HepG2 (cell line): Measurements from ENCODE around the gene SOX13. TPM values are rescaled to one million over a fixed set of nuclear protein-coding genes. Genes with fewer than 3 reads are reported as not detected.

Experiments
- ATAC-seq: fragments of 200-7000 bp; cut with Tn5 transposase; 3 replicates; pipeline ENCODE4 v1.9.1; 2020; ENCODE audit warnings: mild to moderate bottlenecking, moderate library complexity
- BruUV-seq: library from RNA; stranded (reverse); fragments of 400-500 nt; replicated peaks from 2 replicates; lab custom pipeline; 2021; lab: Mats Ljungman, UMichigan
- CTCF ChIA-PET: fragments of 300-600 bp; formaldehyde crosslinking; extraction: SDS; loops from one replicate; lab custom pipeline; 2021; ENCODE audit warnings: low total read pairs, inconsistent platforms, low intra/inter-chr PET ratio; lab: Yijun Ruan, JAX
- POLR2A ChIA-PET: fragments of 350-600 bp; sonication (Branson Sonifier 250); formaldehyde crosslinking; loops from one replicate; lab custom pipeline; 2020; ENCODE audit warnings: antibody characterized with exemption, inconsistent platforms; lab: Yijun Ruan, JAX
- DNase-seq: peaks from one replicate; pipeline ENCODE4 v3.0.0-alpha.2; 2015; ENCODE audit warnings: low spot score
- FAIRE-seq: peaks from 3 replicates; lab custom pipeline; 2011; peaks lifted over from hg19 to GRCh38; lab: Jason Lieb, UNC
- H2AFZ ChIP-seq: one replicate; pipeline ENCODE4 v1.6.1; 2011; ENCODE audit warnings: low read length, inconsistent platforms
- H3K27ac ChIP-seq: fragments of 300-600 bp; 3 replicates; pipeline ENCODE4 v1.8.0; 2011; ENCODE audit warnings: mixed run types, mild to moderate bottlenecking, mixed read lengths, low read length, inconsistent platforms; ENCODE audit not compliant: insufficient read depth; ENCODE audit errors: extremely low read length
- H3K27me3 ChIP-seq, 2 experiments: fragments of 200-600 bp in 1 of 2; 2 replicates in 1 of 2; 3 replicates in 1 of 2; pipeline versions ENCODE4 v1.6.0 to v1.8.0; 2011; ENCODE audit warnings: low read length in 2 of 2, mild to moderate bottlenecking in 2 of 2, moderate library complexity in 2 of 2, inconsistent platforms in 1 of 2; ENCODE audit not compliant: insufficient read depth in 2 of 2, control insufficient read depth in 1 of 2
- H3K36me3 ChIP-seq, 2 experiments: fragments of 200-600 bp in 1 of 2; replicated peaks in 1 of 2; 2 replicates in 1 of 2; 3 replicates in 1 of 2; pipeline versions ENCODE4 v1.5.1 to v1.8.0; 2011; ENCODE audit warnings: low read length in 2 of 2, inconsistent platforms in 1 of 2; ENCODE audit not compliant: insufficient read depth in 2 of 2, control insufficient read depth in 1 of 2
- H3K4me1 ChIP-seq: 2 replicates; pipeline ENCODE4 v1.5.1; 2012; ENCODE audit warnings: low read length, inconsistent platforms; ENCODE audit not compliant: insufficient read depth
- H3K4me2 ChIP-seq: 2 replicates; pipeline ENCODE4 v1.6.0; 2011; ENCODE audit warnings: low read depth, low read length, inconsistent platforms
- H3K4me3 ChIP-seq, 3 experiments: fragments of 200-600 bp in 1 of 3; sonication (generic), shearing (Covaris generic) in 1 of 3; replicated peaks in 1 of 3; 2 replicates each; pipeline ENCODE4 v1.5.1; 2011 to 2016; ENCODE audit warnings: low read length in 3 of 3, inconsistent platforms in 2 of 3, low read depth in 2 of 3, mild to moderate bottlenecking in 2 of 3, control low read depth in 1 of 3, mixed read lengths in 1 of 3; ENCODE audit not compliant: insufficient read depth in 1 of 3
- H3K79me2 ChIP-seq: one replicate; pipeline ENCODE4 v1.6.1; 2011; ENCODE audit warnings: low read length, inconsistent platforms; ENCODE audit not compliant: insufficient read depth
- H3K9ac ChIP-seq: 2 replicates; pipeline ENCODE4 v1.6.0; 2011; ENCODE audit warnings: mild to moderate bottlenecking, low read depth, low read length, inconsistent platforms; ENCODE audit not compliant: insufficient read depth
- H3K9me3 ChIP-seq: 2 replicates; pipeline ENCODE4 v1.5.1; 2012; ENCODE audit warnings: mild to moderate bottlenecking, low read length
- H4K20me1 ChIP-seq: 2 replicates; pipeline ENCODE4 v1.6.0; 2011; ENCODE audit warnings: inconsistent platforms, mild to moderate bottlenecking, low read length, moderate library complexity; ENCODE audit not compliant: insufficient read depth
- ATM ChIP-seq: fragments of 450-650 bp; IDR thresholded peaks from 2 replicates; pipeline ENCODE4 v1.7.1; 2017; ENCODE audit warnings: mild to moderate bottlenecking, borderline replicate concordance
- HDAC6 ChIP-seq: fragments of 200-600 bp; sonication (generic); IDR thresholded peaks from 2 replicates; pipeline ENCODE4 v1.7.0; 2017; ENCODE audit warnings: mild to moderate bottlenecking, antibody characterized with exemption, low read length, low read depth
- HNRNPUL1 ChIP-seq: fragments of 200-400 bp; formaldehyde crosslinking; IDR thresholded peaks from 2 replicates; pipeline ENCODE4 v1.6.1; 2017; ENCODE audit warnings: low read depth, mild to moderate bottlenecking, low read length, moderate library complexity
- ZNF101 ChIP-seq: sonication (generic); formaldehyde crosslinking; IDR thresholded peaks from 2 replicates; pipeline ENCODE4 v1.4.0; 2020; ENCODE audit warnings: mild to moderate bottlenecking, low read depth, missing genetic modification reagents, borderline replicate concordance
- ZSCAN29 ChIP-seq: sonication (generic); formaldehyde crosslinking; conservative IDR thresholded peaks from 2 replicates; pipeline ENCODE4 v1.4.0; 2020; ENCODE audit warnings: mild to moderate bottlenecking, missing genetic modification reagents
- WGBS: methylation state at CpG from one replicate; pipeline ENCODE4 v1.1.6; 2017; ENCODE audit warnings: low lambda C conversion rate; 5-methylcytosine and 5-hydroxymethylcytosine counted together
- in situ Hi-C: cut with HindIII; loops from 2 replicates; pipeline ENCODE4 v1.10.0; 2017; ENCODE audit warnings: low pct_unique_long_range_greater_than_20kb; ENCODE audit not compliant: extremely low pct_ligation_motif_present
- intact Hi-C: fragments of 100-400 bp; cut with micrococcal nuclease; formaldehyde crosslinking; loops from one replicate; pipeline ENCODE4 v1.10.0; 2022; ENCODE audit not compliant: unreplicated experiment
- polyA plus RNA-seq, 8 experiments: library from polyadenylated mRNA; depleted of rRNA in 3 of 8; stranded (reverse) in 7 of 8; unstranded in 1 of 8; fragments of >200 nt; fragmentation: Illumina TruSeq in 4 of 8; extraction: Trizol in 4 of 8; gene quantifications; 2 replicates each; pipeline versions ENCODE4 v1.2.1 to v1.2.3, GENCODE V29; 2011 to 2016; ENCODE audit warnings: low read depth in 4 of 8, missing spikeins in 1 of 8, mixed read lengths in 1 of 8; ENCODE audit not compliant: insufficient read depth in 1 of 8
- total RNA-seq, 5 experiments: library from RNA; depleted of rRNA; stranded (reverse); fragments of >200 nt; fragmentation: Illumina TruSeq; extraction: Trizol; gene quantifications; 2 replicates each; pipeline ENCODE4 v1.2.3, GENCODE V29; 2016; ENCODE audit warnings: low read depth in 1 of 5
- TF ChIP-seq, protein P1 (sequence below): sonication (generic); formaldehyde crosslinking; IDR thresholded peaks from 2 replicates; pipeline ENCODE4 v1.5.1; 2020; ENCODE audit warnings: mild to moderate bottlenecking, missing genetic modification reagents
- TF ChIP-seq, protein P2 (sequence below): sonication (generic); formaldehyde crosslinking; IDR thresholded peaks from 2 replicates; pipeline ENCODE4 v1.4.0; 2020; ENCODE audit warnings: mild to moderate bottlenecking, missing genetic modification reagents
- TF ChIP-seq, protein P3 (sequence below): IDR thresholded peaks from 2 replicates; pipeline ENCODE4 v1.4.0; 2020; ENCODE audit warnings: mild to moderate bottlenecking, missing genetic modification reagents

The SOX13 gene
- total and polyA plus RNA-seq, 2 of the 13 experiments (the other 11 are each of a cell fraction or from before 2014, with no cell fraction given) = 13.3 to 15.8 TPM

- Histone ChIP-seq H2AFZ (no peak overlapping the region), H3K27ac (no peak overlapping the region), H4K20me1 (no peaks in the 10 kb centered on the region), H3K79me2 (no peaks in the 10 kb centered on the region), H3K9ac (no peak overlapping the region), H3K9me3 (peaks cover 25% of the 10 kb centered on the region), H3K4me3 (no peak overlapping the region), H3K4me2 (no peak overlapping the region), H3K27me3 (peaks cover 0 to 8% of the 10 kb centered on the region in 2 experiments; a peak in 1 of 5 replicates), H3K36me3 (no peaks in the 10 kb centered on the region), H3K4me1 (peaks cover 24% of the 10 kb centered on the region)
- WGBS = 53% methylated on average over 4 of the region's 4 CpGs
- POLR2A ChIA-PET = no interaction called here
- ATAC-seq (no peak), FAIRE-seq (no peak), DNase-seq (no peak)
- CTCF ChIA-PET = no interaction called here
- in situ Hi-C loops (no loop called here), intact Hi-C loops (no loop called here)
- TF ChIP-seq, protein P1, sequence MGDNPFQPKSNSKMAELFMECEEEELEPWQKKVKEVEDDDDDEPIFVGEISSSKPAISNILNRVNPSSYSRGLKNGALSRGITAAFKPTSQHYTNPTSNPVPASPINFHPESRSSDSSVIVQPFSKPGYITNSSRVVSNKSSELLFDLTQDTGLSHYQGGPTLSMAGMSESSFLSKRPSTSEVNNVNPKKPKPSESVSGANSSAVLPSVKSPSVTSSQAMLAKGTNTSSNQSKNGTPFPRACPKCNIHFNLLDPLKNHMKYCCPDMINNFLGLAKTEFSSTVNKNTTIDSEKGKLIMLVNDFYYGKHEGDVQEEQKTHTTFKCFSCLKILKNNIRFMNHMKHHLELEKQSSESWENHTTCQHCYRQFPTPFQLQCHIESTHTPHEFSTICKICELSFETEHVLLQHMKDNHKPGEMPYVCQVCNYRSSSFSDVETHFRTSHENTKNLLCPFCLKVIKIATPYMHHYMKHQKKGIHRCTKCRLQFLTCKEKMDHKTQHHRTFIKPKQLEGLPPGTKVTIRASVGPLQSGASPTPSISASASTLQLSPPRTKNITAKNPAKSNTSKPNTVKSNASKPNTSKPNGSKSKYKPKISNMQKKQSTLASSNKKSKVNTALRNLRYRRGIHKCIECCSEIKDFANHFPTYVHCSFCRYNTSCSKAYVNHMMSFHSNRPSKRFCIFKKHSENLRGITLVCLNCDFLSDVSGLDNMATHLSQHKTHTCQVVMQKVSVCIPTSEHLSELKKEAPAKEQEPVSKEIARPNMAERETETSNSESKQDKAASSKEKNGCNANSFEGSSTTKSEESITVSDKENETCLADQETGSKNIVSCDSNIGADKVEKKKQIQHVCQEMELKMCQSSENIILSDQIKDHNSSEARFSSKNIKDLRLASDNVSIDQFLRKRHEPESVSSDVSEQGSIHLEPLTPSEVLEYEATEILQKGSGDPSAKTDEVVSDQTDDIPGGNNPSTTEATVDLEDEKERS (CRISPR knock-in tag) = 0 out of 2 replicates have a peak, but pooled peaks have one; percentile 50
- TF ChIP-seq HNRNPUL1 = no peak
- peak; percentile 100 for TF ChIP-seq ZNF101 (CRISPR knock-in tag)
- no TSS peak for BruUV-seq
These were observed 96.9 kb downstream of the SOX13 start for GRCh38 chr1:204169858-204170257.

GRCh38 chr1:204170494-204171155 is 97.7 kb downstream of the SOX13 start:
- no peak overlapping the region for H3K4me3 ChIP-seq
- DNase-seq (no peak), ATAC-seq (no peak), FAIRE-seq (no peak)
- no peak overlapping the region for H3K27ac ChIP-seq
- H3K27me3 ChIP-seq = peaks cover 0 to 5% of the 10 kb centered on the region in 2 experiments; a peak in 1 of 5 replicates
- no TSS peak for BruUV-seq
- intact Hi-C loops (no loop called here), in situ Hi-C loops (no loop called here)
- peaks cover 24% of the 10 kb centered on the region for H3K4me1 ChIP-seq
- H3K36me3 ChIP-seq = no peaks in the 10 kb centered on the region
- H3K9ac ChIP-seq = no peak overlapping the region
- CTCF ChIA-PET = no interaction called here
- no peaks in the 10 kb centered on the region for H4K20me1 ChIP-seq
- H3K9me3 ChIP-seq = peaks cover 25% of the 10 kb centered on the region
- 54% methylated on average over 3 of the region's 3 CpGs for WGBS
- H3K4me2 ChIP-seq = no peak overlapping the region
- POLR2A ChIA-PET = no interaction called here
- H2AFZ ChIP-seq = no peak overlapping the region
- H3K79me2 ChIP-seq = no peaks in the 10 kb centered on the region
- no peak for TF ChIP-seq ZSCAN29 (CRISPR knock-in tag)
- TF ChIP-seq ATM = no peak
- TF ChIP-seq HDAC6 = no peak
- TF ChIP-seq, protein P2, sequence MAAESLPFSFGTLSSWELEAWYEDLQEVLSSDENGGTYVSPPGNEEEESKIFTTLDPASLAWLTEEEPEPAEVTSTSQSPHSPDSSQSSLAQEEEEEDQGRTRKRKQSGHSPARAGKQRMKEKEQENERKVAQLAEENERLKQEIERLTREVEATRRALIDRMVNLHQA (CRISPR knock-in tag) = no peak
- TF ChIP-seq, protein P3, sequence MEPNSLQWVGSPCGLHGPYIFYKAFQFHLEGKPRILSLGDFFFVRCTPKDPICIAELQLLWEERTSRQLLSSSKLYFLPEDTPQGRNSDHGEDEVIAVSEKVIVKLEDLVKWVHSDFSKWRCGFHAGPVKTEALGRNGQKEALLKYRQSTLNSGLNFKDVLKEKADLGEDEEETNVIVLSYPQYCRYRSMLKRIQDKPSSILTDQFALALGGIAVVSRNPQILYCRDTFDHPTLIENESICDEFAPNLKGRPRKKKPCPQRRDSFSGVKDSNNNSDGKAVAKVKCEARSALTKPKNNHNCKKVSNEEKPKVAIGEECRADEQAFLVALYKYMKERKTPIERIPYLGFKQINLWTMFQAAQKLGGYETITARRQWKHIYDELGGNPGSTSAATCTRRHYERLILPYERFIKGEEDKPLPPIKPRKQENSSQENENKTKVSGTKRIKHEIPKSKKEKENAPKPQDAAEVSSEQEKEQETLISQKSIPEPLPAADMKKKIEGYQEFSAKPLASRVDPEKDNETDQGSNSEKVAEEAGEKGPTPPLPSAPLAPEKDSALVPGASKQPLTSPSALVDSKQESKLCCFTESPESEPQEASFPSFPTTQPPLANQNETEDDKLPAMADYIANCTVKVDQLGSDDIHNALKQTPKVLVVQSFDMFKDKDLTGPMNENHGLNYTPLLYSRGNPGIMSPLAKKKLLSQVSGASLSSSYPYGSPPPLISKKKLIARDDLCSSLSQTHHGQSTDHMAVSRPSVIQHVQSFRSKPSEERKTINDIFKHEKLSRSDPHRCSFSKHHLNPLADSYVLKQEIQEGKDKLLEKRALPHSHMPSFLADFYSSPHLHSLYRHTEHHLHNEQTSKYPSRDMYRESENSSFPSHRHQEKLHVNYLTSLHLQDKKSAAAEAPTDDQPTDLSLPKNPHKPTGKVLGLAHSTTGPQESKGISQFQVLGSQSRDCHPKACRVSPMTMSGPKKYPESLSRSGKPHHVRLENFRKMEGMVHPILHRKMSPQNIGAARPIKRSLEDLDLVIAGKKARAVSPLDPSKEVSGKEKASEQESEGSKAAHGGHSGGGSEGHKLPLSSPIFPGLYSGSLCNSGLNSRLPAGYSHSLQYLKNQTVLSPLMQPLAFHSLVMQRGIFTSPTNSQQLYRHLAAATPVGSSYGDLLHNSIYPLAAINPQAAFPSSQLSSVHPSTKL (CRISPR knock-in tag) = no peak
